OCI-LY3 (cell line): Measurements from ENCODE around the gene CTDP1.

Experiments used
- EZH2phosphoT487 ChIP-seq: fragments of 200-600 bp; shearing (Covaris generic); IDR thresholded peaks from 2 replicates; pipeline ENCODE4 v1.6.1; 2018; ENCODE audit warnings: antibody characterized with exemption, mixed run types, low read depth
- TF ChIP-seq, protein P1 (sequence below): fragments of 200-600, 300-600 bp; sonication (generic); IDR thresholded peaks from 2 replicates; pipeline ENCODE4 v1.5.1; 2014; ENCODE audit warnings: antibody characterized with exemption, low read length, low read depth

DNA sequence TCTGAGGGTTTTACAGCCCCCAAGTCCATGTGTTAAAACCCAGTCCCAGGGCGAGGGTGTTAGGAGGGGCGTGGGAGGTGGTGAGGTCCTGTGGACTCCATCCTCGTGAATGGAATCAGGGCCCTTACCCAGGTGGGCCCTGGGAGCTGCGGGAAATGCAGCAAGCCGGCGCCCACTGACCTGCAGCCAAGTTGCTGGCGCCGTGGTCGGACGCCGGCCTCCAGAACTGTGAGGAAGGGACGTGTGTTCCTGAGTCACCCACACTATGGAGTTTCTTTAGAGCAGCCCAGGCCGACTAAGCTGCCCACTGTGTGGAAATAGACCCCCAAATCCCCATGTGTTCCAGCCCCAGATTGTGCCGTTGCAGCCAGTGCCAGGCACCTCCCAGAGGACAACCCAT, 26.4 kb downstream of the CTDP1 start:
- TF ChIP-seq, protein P1, sequence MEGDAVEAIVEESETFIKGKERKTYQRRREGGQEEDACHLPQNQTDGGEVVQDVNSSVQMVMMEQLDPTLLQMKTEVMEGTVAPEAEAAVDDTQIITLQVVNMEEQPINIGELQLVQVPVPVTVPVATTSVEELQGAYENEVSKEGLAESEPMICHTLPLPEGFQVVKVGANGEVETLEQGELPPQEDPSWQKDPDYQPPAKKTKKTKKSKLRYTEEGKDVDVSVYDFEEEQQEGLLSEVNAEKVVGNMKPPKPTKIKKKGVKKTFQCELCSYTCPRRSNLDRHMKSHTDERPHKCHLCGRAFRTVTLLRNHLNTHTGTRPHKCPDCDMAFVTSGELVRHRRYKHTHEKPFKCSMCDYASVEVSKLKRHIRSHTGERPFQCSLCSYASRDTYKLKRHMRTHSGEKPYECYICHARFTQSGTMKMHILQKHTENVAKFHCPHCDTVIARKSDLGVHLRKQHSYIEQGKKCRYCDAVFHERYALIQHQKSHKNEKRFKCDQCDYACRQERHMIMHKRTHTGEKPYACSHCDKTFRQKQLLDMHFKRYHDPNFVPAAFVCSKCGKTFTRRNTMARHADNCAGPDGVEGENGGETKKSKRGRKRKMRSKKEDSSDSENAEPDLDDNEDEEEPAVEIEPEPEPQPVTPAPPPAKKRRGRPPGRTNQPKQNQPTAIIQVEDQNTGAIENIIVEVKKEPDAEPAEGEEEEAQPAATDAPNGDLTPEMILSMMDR = no peak
- TF ChIP-seq EZH2phosphoT487 = no peak
